ENCODE measurements around the gene WDR62. TPM values are rescaled to one million over a fixed set of nuclear protein-coding genes. Genes with fewer than 3 reads are reported as not detected.

WDR62 gene
- total RNA-seq, 2 experiments from 2014 or later = 44.5 to 60.2 TPM

DNA sequence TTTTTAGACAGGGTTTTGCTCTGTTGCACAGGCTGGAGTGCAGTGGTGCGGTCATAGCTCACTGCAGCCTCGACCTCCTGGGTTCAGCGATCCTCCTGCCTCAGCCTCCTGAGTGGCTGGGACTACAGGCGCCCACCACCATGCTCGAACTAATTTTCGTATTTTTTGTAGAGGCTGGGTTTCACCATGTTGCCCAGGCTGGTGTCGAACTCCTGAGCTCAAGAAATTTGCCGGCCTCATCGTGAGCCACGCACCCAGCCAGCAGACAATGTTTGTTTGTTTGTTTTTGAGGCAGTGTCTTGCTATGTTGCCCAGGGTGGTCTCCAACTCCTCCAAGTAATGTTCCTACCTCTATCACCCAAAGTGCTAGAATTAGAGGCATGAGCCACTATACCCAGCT is 98.4 kb downstream of the WDR62 start:
- H3K27ac ChIP-seq (ENCODE audit: low read depth, low read length, poor library complexity, severe bottlenecking) = no peak overlapping the region
- no peaks in the 10 kb centered on the region for H3K9me2 ChIP-seq (ENCODE audit: insufficient read depth, low read length)
- H4K20me1 ChIP-seq (ENCODE audit: insufficient read depth, low read length) = no peaks in the 10 kb centered on the region
- no peaks in the 10 kb centered on the region for H3K4me1 ChIP-seq (ENCODE audit: insufficient read depth, low read length, poor library complexity, severe bottlenecking)
- TF ChIP-seq, protein P1, sequence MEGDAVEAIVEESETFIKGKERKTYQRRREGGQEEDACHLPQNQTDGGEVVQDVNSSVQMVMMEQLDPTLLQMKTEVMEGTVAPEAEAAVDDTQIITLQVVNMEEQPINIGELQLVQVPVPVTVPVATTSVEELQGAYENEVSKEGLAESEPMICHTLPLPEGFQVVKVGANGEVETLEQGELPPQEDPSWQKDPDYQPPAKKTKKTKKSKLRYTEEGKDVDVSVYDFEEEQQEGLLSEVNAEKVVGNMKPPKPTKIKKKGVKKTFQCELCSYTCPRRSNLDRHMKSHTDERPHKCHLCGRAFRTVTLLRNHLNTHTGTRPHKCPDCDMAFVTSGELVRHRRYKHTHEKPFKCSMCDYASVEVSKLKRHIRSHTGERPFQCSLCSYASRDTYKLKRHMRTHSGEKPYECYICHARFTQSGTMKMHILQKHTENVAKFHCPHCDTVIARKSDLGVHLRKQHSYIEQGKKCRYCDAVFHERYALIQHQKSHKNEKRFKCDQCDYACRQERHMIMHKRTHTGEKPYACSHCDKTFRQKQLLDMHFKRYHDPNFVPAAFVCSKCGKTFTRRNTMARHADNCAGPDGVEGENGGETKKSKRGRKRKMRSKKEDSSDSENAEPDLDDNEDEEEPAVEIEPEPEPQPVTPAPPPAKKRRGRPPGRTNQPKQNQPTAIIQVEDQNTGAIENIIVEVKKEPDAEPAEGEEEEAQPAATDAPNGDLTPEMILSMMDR (conservative IDR thresholded peaks at IDR 0.05; ENCODE audit: low read length) = no peak
- TF ChIP-seq EZH2phosphoT487 (IDR thresholded peaks at IDR 0.05; ENCODE audit: borderline replicate concordance, low read depth, low read length) = no peak
- H3K4me3 ChIP-seq (ENCODE audit: low read depth, low read length, poor library complexity, severe bottlenecking) = no peak overlapping the region
- no TSS peak for BruUV-seq (replicated peaks)
- peaks cover 27% of the 10 kb centered on the region; the same call in 1 of the 2 replicates for H3K36me3 ChIP-seq (ENCODE audit: insufficient read depth, low read length)
- H3K4me2 ChIP-seq (ENCODE audit: low read length) = no peak overlapping the region
- ChIA-PET POLR2A (no interaction called here), CTCF (ENCODE audit: unreplicated experiment) (no interaction called here)
- intact Hi-C loops (cut with micrococcal nuclease; ENCODE audit: unreplicated experiment) = no loop called here
- no peak overlapping the region for H2AFZ ChIP-seq (ENCODE audit: low read length)
- no peaks in the 10 kb centered on the region for H3K79me2 ChIP-seq (ENCODE audit: insufficient read depth, low read depth, low read length)
- no peak for DNase-seq (ENCODE audit: low spot score)
- H3K9me3 ChIP-seq (ENCODE audit: low read length) = no peaks in the 10 kb centered on the region

Other genes starting within 250 kb of the WDR62 start
- not detected in 2 replicates for gene PRODH2, start 242.1 kb upstream of the WDR62 start, total RNA-seq (2014; rRNA removed; shearing (Covaris generic))
- gene PRODH2, start 242.1 kb upstream of the WDR62 start, total RNA-seq (2022) = not detected in 2 replicates
- gene NPHS1, start 202.4 kb upstream of the WDR62 start, total RNA-seq (2014; rRNA removed; shearing (Covaris generic)) = not detected in 2 replicates
- not detected in 2 replicates for gene NPHS1, start 202.4 kb upstream of the WDR62 start, total RNA-seq (2022)
- 0.95 and 1.4 TPM in 2 replicates for gene KIRREL2, start 198.0 kb upstream of the WDR62 start, total RNA-seq (2014; rRNA removed; shearing (Covaris generic))
- 2.0 and 2.2 TPM in 2 replicates for gene KIRREL2, start 198.0 kb upstream of the WDR62 start, total RNA-seq (2022)
- gene APLP1, start 186.3 kb upstream of the WDR62 start, total RNA-seq (2014; rRNA removed; shearing (Covaris generic)) = 0.13 TPM in 1 of 2 replicates, not detected in the other
- gene APLP1, start 186.3 kb upstream of the WDR62 start, total RNA-seq (2022) = 0.70 and 1.2 TPM in 2 replicates
- gene NFKBID, start 154.4 kb upstream of the WDR62 start, total RNA-seq (2014; rRNA removed; shearing (Covaris generic)) = 48.6 and 57.4 TPM in 2 replicates
- 40.5 and 42.6 TPM in 2 replicates for gene NFKBID, start 154.4 kb upstream of the WDR62 start, total RNA-seq (2022)
- 8.1 and 15.0 TPM in 2 replicates for gene HCST, start 152.4 kb upstream of the WDR62 start, total RNA-seq (2014; rRNA removed; shearing (Covaris generic))
- gene HCST, start 152.4 kb upstream of the WDR62 start, total RNA-seq (2022) = 25.2 and 36.0 TPM in 2 replicates
- gene TYROBP, start 146.6 kb upstream of the WDR62 start, total RNA-seq (2014; rRNA removed; shearing (Covaris generic)) = not detected in 2 replicates
- gene TYROBP, start 146.6 kb upstream of the WDR62 start, total RNA-seq (2022) = not detected in 2 replicates
- 2.8 and 3.1 TPM in 2 replicates for gene LRFN3, start 118.5 kb upstream of the WDR62 start, total RNA-seq (2014; rRNA removed; shearing (Covaris generic))
- gene LRFN3, start 118.5 kb upstream of the WDR62 start, total RNA-seq (2022) = 3.4 and 6.0 TPM in 2 replicates
- gene SDHAF1, start 59.7 kb upstream of the WDR62 start, total RNA-seq (2014; rRNA removed; shearing (Covaris generic)) = 52.6 and 60.9 TPM in 2 replicates
- 24.2 and 26.1 TPM in 2 replicates for gene SDHAF1, start 59.7 kb upstream of the WDR62 start, total RNA-seq (2022)
- gene SYNE4, start 46.1 kb upstream of the WDR62 start, total RNA-seq (2014; rRNA removed; shearing (Covaris generic)) = 0.26 and 2.7 TPM in 2 replicates
- gene SYNE4, start 46.1 kb upstream of the WDR62 start, total RNA-seq (2022) = 3.1 and 4.5 TPM in 2 replicates
- gene ALKBH6, start 40.7 kb upstream of the WDR62 start, total RNA-seq (2014; rRNA removed; shearing (Covaris generic)) = 19.5 and 29.0 TPM in 2 replicates
- 28.7 and 38.2 TPM in 2 replicates for gene ALKBH6, start 40.7 kb upstream of the WDR62 start, total RNA-seq (2022)
- gene CLIP3, start 22.0 kb upstream of the WDR62 start, total RNA-seq (2014; rRNA removed; shearing (Covaris generic)) = 0.66 TPM in 1 of 2 replicates, not detected in the other
- 2.4 and 2.6 TPM in 2 replicates for gene CLIP3, start 22.0 kb upstream of the WDR62 start, total RNA-seq (2022)
- gene THAP8, start 612 bp upstream of the WDR62 start, total RNA-seq (2014; rRNA removed; shearing (Covaris generic)) = 4.9 and 7.3 TPM in 2 replicates
- 7.3 and 7.5 TPM in 2 replicates for gene THAP8, start 612 bp upstream of the WDR62 start, total RNA-seq (2022)
- gene OVOL3, start 56.2 kb downstream of the WDR62 start, total RNA-seq (2014; rRNA removed; shearing (Covaris generic)) = not detected in 2 replicates
- not detected in 2 replicates for gene OVOL3, start 56.2 kb downstream of the WDR62 start, total RNA-seq (2022)
- 149 and 151 TPM in 2 replicates for gene POLR2I, start 60.0 kb downstream of the WDR62 start, total RNA-seq (2014; rRNA removed; shearing (Covaris generic))
- 76.0 and 78.6 TPM in 2 replicates for gene POLR2I, start 60.0 kb downstream of the WDR62 start, total RNA-seq (2022)
- 198 and 200 TPM in 2 replicates for gene TBCB, start 60.6 kb downstream of the WDR62 start, total RNA-seq (2014; rRNA removed; shearing (Covaris generic))
- 133 and 136 TPM in 2 replicates for gene TBCB, start 60.6 kb downstream of the WDR62 start, total RNA-seq (2022)
- 125 and 166 TPM in 2 replicates for gene CAPNS1, start 85.2 kb downstream of the WDR62 start, total RNA-seq (2014; rRNA removed; shearing (Covaris generic))
- 337 and 339 TPM in 2 replicates for gene CAPNS1, start 85.2 kb downstream of the WDR62 start, total RNA-seq (2022)
- gene COX7A1, start 97.5 kb downstream of the WDR62 start, total RNA-seq (2014; rRNA removed; shearing (Covaris generic)) = not detected in 2 replicates
- gene COX7A1, start 97.5 kb downstream of the WDR62 start, total RNA-seq (2022) = not detected in 2 replicates
- 2.1 and 2.8 TPM in 2 replicates for gene ZNF565, start 159.8 kb downstream of the WDR62 start, total RNA-seq (2014; rRNA removed; shearing (Covaris generic))
- gene ZNF565, start 159.8 kb downstream of the WDR62 start, total RNA-seq (2022) = 3.2 and 4.0 TPM in 2 replicates
- gene ZNF146, start 160.2 kb downstream of the WDR62 start, total RNA-seq (2014; rRNA removed; shearing (Covaris generic)) = 67.4 and 69.4 TPM in 2 replicates
- 85.1 and 86.3 TPM in 2 replicates for gene ZNF146, start 160.2 kb downstream of the WDR62 start, total RNA-seq (2022)

Measured in OCI-LY7 (cell line).